Measurements from ENCODE around the gene MRPS10.
"Not testable (repeated sequence)": the region's sequence is repeated elsewhere in the genome, so short reads cannot be mapped to it uniquely, and the experiment has no call there.

The MRPS10 gene

GRCh38 chr6:42195415-42195814 lies 22.2 kb downstream of the MRPS10 start:
- H3K9me3 ChIP-seq (ENCODE audit: low read length): no peaks in the 10 kb centered on the region
- no peaks in the 10 kb centered on the region for H3K27me3 ChIP-seq (ENCODE audit: insufficient read depth, low read length)
- no peak overlapping the region for H3K4me3 ChIP-seq (ENCODE audit: low read length)
- H2AFZ ChIP-seq (ENCODE audit: low read depth, low read length): no peak overlapping the region
- no peaks in the 10 kb centered on the region for H3K4me1 ChIP-seq (ENCODE audit: insufficient read depth, low read length)
- H3K36me3 ChIP-seq (ENCODE audit: insufficient read depth, low read length): peaks cover 2% of the 10 kb centered on the region

GRCh38 chr6:42194056-42194455 lies 23.6 kb downstream of the MRPS10 start:
- H2AFZ ChIP-seq (ENCODE audit: low read depth, low read length): no peak overlapping the region

GRCh38 chr6:42193491-42193894 lies 24.2 kb downstream of the MRPS10 start:
- Histone ChIP-seq H3K4me1 (ENCODE audit: insufficient read depth, low read length) (no peaks in the 10 kb centered on the region), H3K4me3 (ENCODE audit: low read length) (no peak overlapping the region), H2AFZ (ENCODE audit: low read depth, low read length) (no peak overlapping the region), H3K9me3 (ENCODE audit: low read length) (no peaks in the 10 kb centered on the region), H3K27me3 (ENCODE audit: insufficient read depth, low read length) (no peaks in the 10 kb centered on the region), H3K36me3 (ENCODE audit: insufficient read depth, low read length) (no peaks in the 10 kb centered on the region)

More at GRCh38 chr6:42194056-42194455, 23.6 kb downstream of the MRPS10 start:
- Histone ChIP-seq H3K4me1 (ENCODE audit: insufficient read depth, low read length) (no peaks in the 10 kb centered on the region), H3K9me3 (ENCODE audit: low read length) (no peaks in the 10 kb centered on the region), H3K4me3 (ENCODE audit: low read length) (no peak overlapping the region), H3K36me3 (ENCODE audit: insufficient read depth, low read length) (no peaks in the 10 kb centered on the region), H3K27me3 (ENCODE audit: insufficient read depth, low read length) (no peaks in the 10 kb centered on the region)

DNA sequence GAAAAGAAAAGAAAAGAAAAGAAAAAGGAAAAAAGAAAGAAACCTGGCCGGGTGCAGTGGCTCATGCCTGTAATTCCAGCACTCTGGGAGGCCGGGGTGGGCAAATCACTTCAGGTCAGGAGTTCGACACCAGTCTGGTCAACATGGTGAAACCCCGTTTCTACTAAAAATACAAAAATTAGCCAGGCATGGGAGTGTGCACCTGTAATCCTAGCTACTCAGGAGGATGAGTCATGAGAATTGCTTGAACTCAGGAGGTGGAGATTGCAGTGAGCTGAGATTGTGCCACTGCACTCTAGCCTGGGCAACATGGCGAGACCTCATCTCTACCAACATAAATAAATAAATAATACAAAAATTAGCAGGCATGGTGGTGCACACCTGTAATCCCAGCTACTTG lies 25.3 kb downstream of the MRPS10 start:
- H3K4me1 ChIP-seq (ENCODE audit: insufficient read depth, low read length); H3K9me3 ChIP-seq (ENCODE audit: low read length); H3K4me3 ChIP-seq (ENCODE audit: low read length); H3K27me3 ChIP-seq (ENCODE audit: insufficient read depth, low read length); H2AFZ ChIP-seq (ENCODE audit: low read depth, low read length); H3K36me3 ChIP-seq (ENCODE audit: insufficient read depth, low read length): not testable (repeated sequence)

GRCh38 chr6:42190554-42191183 lies 27.0 kb downstream of the MRPS10 start:
- H3K36me3 ChIP-seq (ENCODE audit: insufficient read depth, low read length): no peaks in the 10 kb centered on the region
- no peak overlapping the region for H2AFZ ChIP-seq (ENCODE audit: low read depth, low read length)
- H3K4me1 ChIP-seq (ENCODE audit: insufficient read depth, low read length): no peaks in the 10 kb centered on the region
- H3K27me3 ChIP-seq (ENCODE audit: insufficient read depth, low read length): no peaks in the 10 kb centered on the region
- no peak overlapping the region for H3K4me3 ChIP-seq (ENCODE audit: low read length)
- no peaks in the 10 kb centered on the region for H3K9me3 ChIP-seq (ENCODE audit: low read length)

- H3K4me3 ChIP-seq (ENCODE audit: low read length): no peak overlapping the region
- no peaks in the 10 kb centered on the region for H3K36me3 ChIP-seq (ENCODE audit: insufficient read depth, low read length)
- H3K9me3 ChIP-seq (ENCODE audit: low read length): no peaks in the 10 kb centered on the region
- no peaks in the 10 kb centered on the region for H3K27me3 ChIP-seq (ENCODE audit: insufficient read depth, low read length)
- no peaks in the 10 kb centered on the region for H3K4me1 ChIP-seq (ENCODE audit: insufficient read depth, low read length)
- H2AFZ ChIP-seq (ENCODE audit: low read depth, low read length): no peak overlapping the region
Measured at GRCh38 chr6:42188406-42188805, 29.3 kb downstream of the MRPS10 start.

DNA sequence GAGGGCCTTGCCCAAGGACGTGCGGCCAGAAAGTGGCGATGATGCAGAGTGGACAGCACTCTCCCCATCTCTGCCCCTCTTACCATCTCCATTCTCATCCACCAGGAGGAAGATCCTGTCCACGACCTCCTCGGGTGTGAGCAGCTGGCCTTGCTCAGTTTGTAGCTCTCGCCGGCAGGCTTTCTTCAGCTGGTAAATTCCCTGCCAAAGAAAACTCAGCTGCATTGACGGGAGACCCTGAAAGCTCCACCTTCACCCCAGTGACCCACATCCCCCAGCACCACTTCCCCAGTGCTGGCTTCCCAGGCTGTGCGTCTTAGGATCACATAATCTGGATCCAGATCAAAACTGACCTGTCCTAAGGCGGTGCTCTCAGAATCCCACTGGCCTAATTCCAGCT lies 32.1 kb downstream of the MRPS10 start:
- no peak overlapping the region for H2AFZ ChIP-seq (ENCODE audit: low read depth, low read length)
- no peaks in the 10 kb centered on the region for H3K9me3 ChIP-seq (ENCODE audit: low read length)
- H3K36me3 ChIP-seq (ENCODE audit: insufficient read depth, low read length): no peaks in the 10 kb centered on the region
- no peak overlapping the region for H3K4me3 ChIP-seq (ENCODE audit: low read length)
- no peaks in the 10 kb centered on the region for H3K4me1 ChIP-seq (ENCODE audit: insufficient read depth, low read length)
- no peaks in the 10 kb centered on the region for H3K27me3 ChIP-seq (ENCODE audit: insufficient read depth, low read length)

DNA sequence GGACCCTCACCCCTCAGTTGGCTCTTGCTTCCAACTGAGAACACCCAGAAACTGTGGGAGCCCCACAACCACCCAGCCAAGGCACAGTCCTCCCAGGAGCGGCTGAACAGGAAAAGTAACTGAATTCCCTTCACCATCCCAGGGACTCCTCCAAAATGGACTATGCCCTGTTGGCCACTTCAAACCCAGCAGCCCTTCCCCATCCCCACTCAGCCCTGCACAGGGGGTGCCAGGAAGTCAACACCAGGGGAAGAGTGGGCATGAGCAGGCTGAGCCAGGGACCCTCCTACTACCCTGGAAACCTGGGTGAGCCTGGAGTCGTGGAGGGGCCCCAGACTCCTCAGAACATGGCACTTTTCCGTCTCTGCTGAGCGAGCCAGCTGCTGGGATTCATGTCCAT lies 33.2 kb downstream of the MRPS10 start:
- no peak overlapping the region for H2AFZ ChIP-seq (ENCODE audit: low read depth, low read length)
- H3K4me1 ChIP-seq (ENCODE audit: insufficient read depth, low read length): no peaks in the 10 kb centered on the region
- H3K4me3 ChIP-seq (ENCODE audit: low read length): no peak overlapping the region
- H3K36me3 ChIP-seq (ENCODE audit: insufficient read depth, low read length): no peaks in the 10 kb centered on the region
- H3K27me3 ChIP-seq (ENCODE audit: insufficient read depth, low read length): no peaks in the 10 kb centered on the region
- H3K9me3 ChIP-seq (ENCODE audit: low read length): no peaks in the 10 kb centered on the region

GRCh38 chr6:42182101-42182500 lies 35.6 kb downstream of the MRPS10 start:
- Histone ChIP-seq H3K4me3 (ENCODE audit: low read length) (no peak overlapping the region), H3K4me1 (ENCODE audit: insufficient read depth, low read length) (no peaks in the 10 kb centered on the region), H3K9me3 (ENCODE audit: low read length) (no peaks in the 10 kb centered on the region), H3K36me3 (ENCODE audit: insufficient read depth, low read length) (no peaks in the 10 kb centered on the region), H2AFZ (ENCODE audit: low read depth, low read length) (no peak overlapping the region), H3K27me3 (ENCODE audit: insufficient read depth, low read length) (no peaks in the 10 kb centered on the region)

GRCh38 chr6:42179945-42180313 lies 37.7 kb downstream of the MRPS10 start:
- Histone ChIP-seq H3K36me3 (ENCODE audit: insufficient read depth, low read length) (no peaks in the 10 kb centered on the region), H2AFZ (ENCODE audit: low read depth, low read length) (no peak overlapping the region), H3K4me1 (ENCODE audit: insufficient read depth, low read length) (no peaks in the 10 kb centered on the region), H3K9me3 (ENCODE audit: low read length) (no peaks in the 10 kb centered on the region), H3K4me3 (ENCODE audit: low read length) (no peak overlapping the region), H3K27me3 (ENCODE audit: insufficient read depth, low read length) (no peaks in the 10 kb centered on the region)

- H3K4me1 ChIP-seq (ENCODE audit: insufficient read depth, low read length): no peaks in the 10 kb centered on the region
- H2AFZ ChIP-seq (ENCODE audit: low read depth, low read length): no peak overlapping the region
- no peak overlapping the region for H3K4me3 ChIP-seq (ENCODE audit: low read length)
- H3K9me3 ChIP-seq (ENCODE audit: low read length): no peaks in the 10 kb centered on the region
- no peaks in the 10 kb centered on the region for H3K36me3 ChIP-seq (ENCODE audit: insufficient read depth, low read length)
- H3K27me3 ChIP-seq (ENCODE audit: insufficient read depth, low read length): no peaks in the 10 kb centered on the region
Measured at GRCh38 chr6:42179261-42179944, 38.3 kb downstream of the MRPS10 start.

DNA sequence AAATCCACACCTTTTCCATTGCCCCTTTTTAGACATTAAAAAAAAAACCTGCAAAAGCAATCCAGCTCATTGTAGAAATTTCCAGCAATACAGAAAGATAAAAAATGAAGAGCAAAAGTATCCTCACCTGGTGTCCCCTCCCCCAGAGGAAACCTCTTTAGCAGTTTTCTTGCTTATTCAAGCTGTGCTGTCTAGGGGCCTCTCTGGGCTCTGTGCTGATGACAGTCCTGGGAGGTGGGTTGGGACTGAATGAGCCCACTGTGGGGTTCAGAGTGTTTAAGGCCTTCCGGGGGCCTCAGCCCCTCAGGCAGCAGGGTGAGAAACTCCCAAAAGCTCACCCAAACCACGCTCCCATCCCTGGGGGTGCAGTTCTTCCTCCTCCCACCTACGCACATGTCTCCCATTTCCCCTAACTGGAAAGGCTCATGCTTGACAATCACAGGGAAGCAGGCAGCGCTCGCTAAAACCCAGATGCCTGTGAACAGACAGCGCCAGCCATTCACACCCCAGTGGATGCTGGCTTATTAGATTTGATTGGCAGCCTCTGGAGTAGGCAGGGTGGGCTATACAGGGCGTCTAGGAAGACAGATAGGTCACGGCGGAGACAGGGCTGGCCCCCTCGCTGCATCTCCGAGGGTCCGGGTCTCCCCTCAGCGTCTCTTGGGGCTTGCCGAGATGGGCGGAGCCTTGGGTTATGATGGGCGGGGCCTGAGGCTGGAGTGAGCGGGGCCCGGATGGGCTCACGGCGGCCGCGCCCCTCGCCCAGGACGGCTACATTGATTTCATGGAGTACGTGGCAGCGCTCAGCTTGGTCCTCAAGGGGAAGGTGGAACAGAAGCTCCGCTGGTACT lies 39.9 kb downstream of the MRPS10 start:
- Histone ChIP-seq H3K9me3 (ENCODE audit: low read length) (no peaks in the 10 kb centered on the region), H3K27me3 (ENCODE audit: insufficient read depth, low read length) (no peaks in the 10 kb centered on the region), H2AFZ (ENCODE audit: low read depth, low read length) (peak overlapping the region; percentile 44), H3K4me3 (ENCODE audit: low read length) (peak overlapping the region; percentile 33), H3K4me1 (ENCODE audit: insufficient read depth, low read length) (no peaks in the 10 kb centered on the region), H3K36me3 (ENCODE audit: insufficient read depth, low read length) (no peaks in the 10 kb centered on the region)

DNA sequence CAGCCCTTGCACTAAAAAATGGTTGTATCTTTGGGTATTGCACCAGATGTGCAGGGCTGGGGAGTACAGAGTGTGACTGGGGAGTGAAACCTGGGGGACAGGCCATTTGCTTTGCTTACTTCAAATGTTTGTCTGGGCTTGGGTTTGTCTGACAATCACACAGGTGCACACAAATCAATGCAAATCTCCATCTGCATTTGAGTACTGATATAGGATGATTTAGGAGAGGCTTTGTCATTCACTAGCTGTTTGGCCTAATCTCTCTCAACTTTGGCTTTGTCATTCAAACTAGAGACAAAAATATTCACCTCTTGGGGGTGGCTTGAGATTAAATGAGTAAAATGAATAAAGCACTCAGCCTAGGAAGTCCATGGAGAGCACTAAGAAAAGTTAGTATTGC lies 40.7 kb downstream of the MRPS10 start:
- H3K9me3 ChIP-seq (ENCODE audit: low read length): no peaks in the 10 kb centered on the region
- no peak overlapping the region for H2AFZ ChIP-seq (ENCODE audit: low read depth, low read length)
- no peak overlapping the region for H3K4me3 ChIP-seq (ENCODE audit: low read length)
- H3K4me1 ChIP-seq (ENCODE audit: insufficient read depth, low read length): no peaks in the 10 kb centered on the region
- H3K27me3 ChIP-seq (ENCODE audit: insufficient read depth, low read length): no peaks in the 10 kb centered on the region
- H3K36me3 ChIP-seq (ENCODE audit: insufficient read depth, low read length): no peaks in the 10 kb centered on the region
